NT2/D1 (cell line): ENCODE data around the gene FPR1.

Experiments used
- SUZ12 ChIP-seq: IDR thresholded peaks from 2 replicates; pipeline ENCODE4 v1.6.1; 2011; ENCODE audit not compliant: insufficient read length, insufficient read depth; ENCODE audit errors: extremely low read depth
- YY1 ChIP-seq: IDR thresholded peaks from 2 replicates; pipeline ENCODE4 v1.6.1; 2011; ENCODE audit not compliant: insufficient read length, insufficient read depth
- ZNF274 ChIP-seq: IDR thresholded peaks from 2 replicates; pipeline ENCODE4 v1.6.1; 2011; ENCODE audit warnings: mild to moderate bottlenecking, low read depth, low read length

DNA sequence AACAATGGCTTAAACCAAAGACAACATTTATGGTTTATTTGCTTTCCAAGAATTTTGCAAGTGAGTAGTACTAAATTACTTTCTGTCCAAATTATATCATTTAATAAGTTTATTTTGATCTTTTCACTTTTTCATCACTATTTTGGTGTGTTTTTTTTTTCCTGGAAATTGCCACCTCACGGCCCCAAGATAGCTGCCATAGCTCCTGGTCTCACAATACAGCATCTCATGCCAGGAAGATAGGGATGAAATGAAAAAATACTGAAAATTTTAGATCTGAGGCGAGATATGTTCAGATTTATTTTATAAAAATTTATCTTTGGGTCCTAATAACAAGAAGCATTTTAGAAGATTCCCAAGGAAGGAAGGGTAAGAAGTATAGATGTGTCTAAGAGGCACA is 36.4 kb upstream of the FPR1 start:
- TF ChIP-seq YY1, result no peak
- no peak for TF ChIP-seq SUZ12
- TF ChIP-seq ZNF274, result no peak
